Measurements from ENCODE around the gene APOBEC3G.

The APOBEC3G gene

DNA sequence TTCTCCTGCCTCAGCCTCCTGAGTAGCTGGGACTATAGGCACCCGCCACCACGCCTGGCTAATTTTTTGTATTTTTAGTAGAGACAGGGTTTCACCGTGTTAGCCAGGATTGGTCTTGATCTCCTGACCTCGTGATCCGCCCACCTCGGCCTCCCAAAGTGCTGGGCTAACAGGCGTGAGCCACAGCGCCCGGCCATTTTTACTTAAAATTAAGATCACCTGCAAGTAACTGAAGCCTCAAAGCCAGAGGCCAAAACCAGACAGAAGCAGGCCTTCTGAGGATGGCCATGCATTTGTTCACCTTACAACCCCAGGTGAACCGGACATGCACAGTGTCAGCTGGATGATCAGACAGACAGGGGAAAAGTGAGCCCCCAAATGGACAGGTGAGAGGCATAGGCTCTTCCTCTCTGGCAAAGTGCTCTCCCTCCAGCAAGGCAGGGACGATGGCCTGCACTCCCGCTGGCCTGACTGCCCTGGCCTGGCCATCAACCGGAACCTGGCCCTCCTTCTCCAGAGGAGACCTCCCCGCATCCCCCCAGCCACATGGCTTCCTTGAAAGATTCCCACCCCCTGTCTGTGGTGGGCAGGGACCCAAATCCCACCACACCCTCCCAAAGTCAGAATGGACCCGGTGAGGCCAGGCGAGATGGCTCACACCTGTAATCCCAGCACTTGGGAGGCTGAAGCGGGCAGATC lies 45.8 kb downstream of the APOBEC3G start:
- DNase-seq (ENCODE audit: low read depth in 3 of 3), result no peak

DNA sequence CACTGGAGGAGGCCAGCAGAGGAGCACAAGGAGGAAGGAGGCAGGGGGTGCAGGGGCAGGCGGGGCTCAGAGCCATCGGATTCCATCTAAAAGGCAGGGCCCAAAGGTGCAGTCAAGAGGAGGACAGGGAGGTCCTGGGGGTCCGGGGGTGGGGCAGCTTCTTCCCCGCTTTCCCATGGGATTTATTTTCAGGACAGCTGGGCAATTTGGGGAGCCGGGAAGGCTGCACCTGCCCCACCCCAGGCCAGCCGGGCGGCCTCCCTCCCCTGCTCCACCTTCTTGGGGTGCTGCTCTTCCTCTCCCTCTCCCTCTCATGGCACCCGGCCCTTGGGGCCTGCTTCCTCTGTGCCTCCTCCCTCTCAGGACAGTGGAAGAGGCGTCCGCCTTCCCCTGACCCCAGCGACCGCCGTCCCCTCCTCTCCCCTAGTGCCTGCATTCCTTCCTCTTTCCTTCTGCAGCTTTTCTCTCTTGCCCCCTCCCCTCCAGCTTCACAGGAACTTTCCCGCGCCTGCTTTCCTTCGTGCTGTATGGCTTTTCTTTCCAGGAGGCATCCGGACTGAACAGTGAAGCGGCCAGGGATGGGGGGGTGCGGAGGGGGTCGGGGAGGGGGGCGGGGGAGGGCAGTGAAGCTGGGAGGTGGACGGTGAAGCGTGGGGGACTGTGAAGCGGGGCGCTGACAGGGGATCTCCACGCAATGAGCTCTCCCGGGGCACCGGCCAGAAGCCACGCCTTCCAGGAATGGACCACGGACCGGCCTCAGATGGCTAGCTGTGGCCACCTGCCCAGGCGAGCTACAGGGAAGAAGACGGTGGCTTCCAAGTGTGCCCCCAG lies 46.9 kb downstream of the APOBEC3G start:
- DNase-seq (ENCODE audit: low read depth in 3 of 3), result no peak

DNA sequence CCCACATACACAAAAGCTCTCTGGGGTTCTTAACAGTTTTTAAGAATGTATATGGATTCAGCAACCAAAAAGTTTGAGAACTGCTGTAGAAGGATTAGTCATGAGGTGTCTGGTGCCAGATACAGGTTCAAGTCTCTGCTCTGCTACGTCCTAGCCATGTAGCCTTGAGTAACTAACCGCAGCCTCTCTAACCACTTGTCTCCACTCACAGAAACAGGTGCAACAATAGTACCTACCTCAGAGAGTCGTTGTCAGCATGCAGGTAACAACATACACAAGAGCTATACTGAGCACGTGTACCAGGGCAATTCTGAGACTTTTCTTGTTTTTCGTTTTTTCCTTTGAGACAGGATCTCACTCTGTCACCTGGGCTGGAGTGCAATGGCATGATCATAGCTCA lies 48.5 kb downstream of the APOBEC3G start:
- no peak for DNase-seq (ENCODE audit: low read depth in 3 of 3)

DNA sequence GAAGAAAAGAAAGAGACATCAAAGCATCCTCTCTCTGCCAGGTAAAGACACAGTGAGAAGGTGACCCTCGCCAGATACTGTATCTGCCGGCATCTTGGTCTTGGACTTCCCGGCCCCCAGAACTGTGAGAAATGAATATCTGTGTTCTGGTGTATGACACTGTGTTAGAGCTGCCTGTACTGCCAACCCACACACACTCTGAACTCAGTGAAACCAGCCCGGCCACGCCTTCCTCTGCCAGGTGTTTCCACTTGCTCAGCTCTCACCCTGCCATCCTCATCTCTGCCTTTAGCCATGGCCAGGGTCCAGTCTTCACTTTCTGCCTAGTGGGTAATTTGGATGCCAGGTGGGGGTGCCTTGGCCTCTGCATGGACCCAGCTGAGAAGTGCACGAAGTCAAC lies 51.4 kb downstream of the APOBEC3G start:
- no peak for DNase-seq (ENCODE audit: low read depth in 3 of 3)

DNA sequence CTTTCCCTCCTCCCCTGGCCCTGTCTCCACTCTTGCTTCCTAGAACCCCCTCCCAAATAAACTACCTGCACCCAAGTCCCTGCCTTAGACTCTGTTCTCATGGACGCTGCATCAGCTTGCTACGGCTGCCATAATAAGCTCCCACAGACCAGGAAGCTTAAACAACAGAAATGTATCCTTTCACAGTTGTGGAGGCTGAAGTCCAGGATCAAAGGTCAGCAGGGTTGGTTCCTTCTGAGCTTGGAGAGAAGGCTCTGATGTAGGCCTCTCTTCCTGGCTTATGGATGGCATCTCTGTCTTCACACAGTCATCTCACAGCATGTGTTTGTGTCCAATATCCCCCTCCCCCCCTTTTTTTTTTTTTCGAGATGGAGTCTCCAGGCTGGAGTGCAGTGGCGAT lies 52.0 kb downstream of the APOBEC3G start:
- no peak for DNase-seq (ENCODE audit: low read depth in 3 of 3)

DNA sequence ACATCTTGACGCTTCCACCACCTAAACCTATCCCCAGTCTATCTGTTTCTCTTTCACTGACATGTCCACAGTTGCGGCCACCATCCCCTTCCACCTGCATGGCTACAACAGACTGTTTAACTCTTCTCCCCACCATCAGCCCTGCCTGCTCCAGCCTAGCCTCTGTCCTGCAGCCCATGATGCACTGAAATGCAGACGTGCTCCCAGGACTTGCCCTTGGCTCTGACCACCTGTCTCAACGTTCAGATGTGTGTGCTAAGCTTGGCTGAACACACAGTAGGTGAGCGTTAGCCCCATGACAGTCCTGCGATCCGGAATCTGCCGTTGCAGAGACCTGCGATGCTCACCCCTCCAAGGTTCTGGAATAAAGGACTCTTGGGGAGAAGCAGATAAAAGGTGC lies 52.7 kb downstream of the APOBEC3G start:
- no peak for DNase-seq (ENCODE audit: low read depth in 3 of 3)

DNA sequence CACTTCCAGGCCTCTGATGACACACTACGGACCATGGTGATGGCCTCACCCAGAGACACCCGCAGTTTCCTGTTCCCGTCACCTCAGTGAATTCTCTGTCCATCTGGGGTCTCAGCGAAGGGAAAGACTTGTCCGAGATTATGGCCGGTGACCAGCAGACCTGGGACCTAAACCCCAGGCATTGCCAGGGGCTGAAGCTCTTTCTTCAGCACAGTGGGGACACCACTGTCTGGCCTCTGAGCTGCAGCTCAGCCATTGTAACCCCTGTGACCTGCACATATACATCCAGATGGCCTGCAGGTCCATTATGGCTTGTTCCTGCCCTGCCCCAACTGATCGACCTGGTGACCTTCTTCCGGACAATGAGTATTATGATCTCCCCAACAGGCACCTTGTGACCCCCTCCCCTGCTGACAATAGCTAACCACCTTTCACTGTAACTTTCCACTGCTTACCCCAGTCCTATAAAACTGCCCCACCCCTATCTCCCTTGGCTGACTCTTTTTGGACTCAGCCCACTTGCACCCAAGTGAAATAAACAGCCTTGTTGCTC lies 53.2 kb downstream of the APOBEC3G start:
- no peak for DNase-seq (ENCODE audit: low read depth in 3 of 3)

DNA sequence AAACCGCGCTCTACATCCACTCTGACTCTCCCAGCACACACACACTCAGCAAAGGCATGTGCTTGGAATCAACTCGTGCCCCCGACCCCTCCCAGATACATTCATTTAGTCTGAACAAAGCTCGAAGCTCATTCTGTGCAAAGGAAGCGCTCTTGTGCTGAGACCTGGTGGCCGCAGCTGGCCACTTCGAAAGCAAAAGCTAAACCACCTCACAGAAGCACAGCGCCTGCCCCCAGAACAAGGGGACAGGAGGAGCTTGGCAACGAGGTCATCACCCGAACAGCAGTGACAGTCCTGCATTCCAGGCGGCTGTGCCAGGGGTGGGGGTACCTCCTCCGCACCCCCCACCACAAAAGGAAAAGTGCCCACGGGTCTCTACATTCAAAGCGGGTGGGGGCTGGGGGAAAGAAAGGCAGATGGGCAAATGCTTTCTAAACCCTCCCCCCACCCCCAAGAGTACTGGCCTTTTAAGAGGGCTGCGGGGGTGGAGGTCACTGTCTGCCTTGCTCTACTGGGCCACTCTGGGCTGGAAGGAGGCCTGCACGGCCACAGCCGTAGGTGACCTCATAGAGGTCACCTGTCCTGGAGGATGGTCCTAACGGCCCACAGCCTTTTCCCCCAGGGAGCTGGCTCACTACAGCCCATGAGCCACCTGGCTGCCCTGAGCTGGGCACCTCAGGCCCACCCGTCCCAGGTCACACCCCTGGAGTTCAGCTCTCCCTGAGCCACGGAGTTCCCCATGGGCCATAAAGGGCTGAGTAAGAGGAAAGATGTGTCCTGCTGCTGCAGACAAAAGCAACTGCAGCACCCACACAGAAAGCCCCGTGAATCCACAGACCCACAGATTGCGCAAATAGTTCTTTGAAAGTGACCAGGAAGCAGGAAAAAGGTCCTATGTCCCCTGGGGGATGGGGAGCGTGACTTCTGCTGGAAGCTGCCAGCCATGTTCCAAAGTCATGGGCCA lies 54.1 kb downstream of the APOBEC3G start:
- no peak for DNase-seq (ENCODE audit: low read depth in 3 of 3)

DNA sequence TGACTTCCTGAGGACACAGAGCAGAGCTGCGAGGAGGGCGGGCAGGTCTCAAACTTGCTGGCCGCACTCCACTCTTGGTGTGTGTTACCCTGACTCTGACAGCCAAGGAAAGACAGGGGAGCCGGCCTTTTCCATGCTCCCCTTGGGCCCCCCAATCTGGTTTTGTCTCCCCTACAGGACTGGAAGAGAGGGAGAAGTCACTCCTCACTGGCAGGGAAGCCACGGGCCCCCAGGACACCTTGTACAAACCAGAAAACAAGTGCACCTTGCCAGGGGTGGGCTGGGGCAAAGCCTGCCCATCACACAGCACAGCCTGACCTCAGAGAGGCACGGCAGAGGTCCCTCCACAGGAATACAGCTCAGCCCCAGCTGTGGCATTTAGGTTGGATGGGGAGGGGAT lies 55.2 kb downstream of the APOBEC3G start:
- DNase-seq (ENCODE audit: low read depth in 3 of 3), result no peak

DNA sequence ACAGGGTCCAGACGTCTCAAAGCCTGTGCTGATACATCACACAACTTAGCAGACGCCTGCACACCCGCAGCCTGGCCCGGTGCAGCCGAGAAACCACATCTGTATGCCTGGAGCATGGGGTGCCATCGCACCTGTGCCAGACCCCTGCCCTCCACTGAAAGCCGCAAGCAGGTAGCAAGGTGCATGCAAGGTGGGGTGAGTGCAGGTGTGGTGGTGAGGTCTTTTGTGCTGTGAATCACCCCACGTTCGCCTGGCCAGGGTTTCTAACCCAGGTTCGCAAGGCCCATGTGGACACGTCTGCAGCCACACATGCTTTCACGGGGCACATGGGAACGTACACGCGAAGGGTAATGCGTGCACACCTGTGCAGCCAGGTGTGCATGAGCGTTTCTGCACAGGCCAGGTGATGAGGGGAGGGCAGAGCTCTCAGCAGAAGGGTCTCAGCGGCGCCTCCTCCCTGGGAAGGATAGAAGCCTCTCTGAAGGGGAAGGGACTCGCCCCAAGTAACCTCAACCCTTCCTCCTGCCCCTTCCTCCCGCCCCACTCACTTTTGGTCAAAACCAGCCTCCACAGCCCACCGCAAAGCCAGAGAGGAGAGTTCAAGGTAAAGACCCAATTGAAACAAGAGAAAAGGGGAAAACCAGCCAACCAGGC lies 55.9 kb downstream of the APOBEC3G start:
- no peak for DNase-seq (ENCODE audit: low read depth in 3 of 3)

DNA sequence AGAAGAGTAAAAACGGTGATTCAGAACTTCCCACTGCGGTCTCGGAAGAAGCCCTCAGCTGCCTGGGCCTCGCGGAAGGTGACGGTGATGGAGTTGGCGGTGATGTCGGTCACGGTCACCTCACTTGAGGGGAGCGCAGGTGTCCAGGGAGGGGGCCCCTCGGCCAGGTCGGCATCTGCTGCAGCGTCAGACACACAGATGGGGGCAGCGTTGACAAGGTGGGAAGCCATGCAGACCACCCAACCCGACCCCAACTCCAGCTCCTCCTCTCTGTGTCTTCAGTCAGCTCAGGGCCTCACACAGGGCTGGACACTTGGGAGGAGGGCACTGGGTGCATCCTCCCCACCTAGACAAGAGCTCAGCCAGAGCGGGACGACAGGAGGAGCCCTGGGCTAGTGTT lies 56.8 kb downstream of the APOBEC3G start:
- DNase-seq (ENCODE audit: low read depth in 3 of 3), result no peak

DNA sequence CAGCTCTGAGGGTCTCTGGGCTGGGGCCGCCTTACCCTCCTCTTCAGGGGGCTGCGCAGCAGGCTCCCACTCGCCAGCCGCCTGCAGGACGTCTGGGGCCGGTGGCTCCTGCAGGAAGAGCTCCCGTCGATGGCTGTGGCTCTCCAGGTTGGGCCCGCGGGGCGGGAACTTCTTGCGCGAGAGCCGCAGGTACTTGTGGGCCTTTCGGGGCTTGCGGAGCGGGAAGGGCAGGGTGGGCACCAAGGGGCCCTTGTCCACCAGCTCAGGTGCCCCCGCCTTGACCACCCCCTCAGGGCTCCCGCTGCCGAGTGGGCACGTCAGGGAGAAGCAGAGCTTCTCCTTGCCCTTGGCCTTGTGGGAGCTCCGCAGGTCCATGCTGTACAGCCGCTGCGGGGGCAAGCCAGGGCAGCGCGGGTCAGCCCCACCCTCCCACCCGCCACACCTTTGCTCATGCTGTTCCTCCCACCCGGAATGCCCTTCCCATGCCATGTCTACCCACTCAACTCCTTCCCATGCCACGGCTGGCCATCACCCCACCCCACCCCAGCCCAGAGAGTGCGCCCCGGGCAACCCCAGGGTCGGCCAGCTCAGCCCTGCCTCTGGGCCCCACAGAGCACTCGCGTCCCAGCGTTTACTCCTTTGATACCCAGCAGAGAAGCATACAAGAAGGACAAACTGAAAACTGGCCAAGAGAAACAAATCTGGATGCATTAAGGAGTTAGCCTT lies 57.5 kb downstream of the APOBEC3G start:
- no peak for DNase-seq (ENCODE audit: low read depth in 3 of 3)

DNA sequence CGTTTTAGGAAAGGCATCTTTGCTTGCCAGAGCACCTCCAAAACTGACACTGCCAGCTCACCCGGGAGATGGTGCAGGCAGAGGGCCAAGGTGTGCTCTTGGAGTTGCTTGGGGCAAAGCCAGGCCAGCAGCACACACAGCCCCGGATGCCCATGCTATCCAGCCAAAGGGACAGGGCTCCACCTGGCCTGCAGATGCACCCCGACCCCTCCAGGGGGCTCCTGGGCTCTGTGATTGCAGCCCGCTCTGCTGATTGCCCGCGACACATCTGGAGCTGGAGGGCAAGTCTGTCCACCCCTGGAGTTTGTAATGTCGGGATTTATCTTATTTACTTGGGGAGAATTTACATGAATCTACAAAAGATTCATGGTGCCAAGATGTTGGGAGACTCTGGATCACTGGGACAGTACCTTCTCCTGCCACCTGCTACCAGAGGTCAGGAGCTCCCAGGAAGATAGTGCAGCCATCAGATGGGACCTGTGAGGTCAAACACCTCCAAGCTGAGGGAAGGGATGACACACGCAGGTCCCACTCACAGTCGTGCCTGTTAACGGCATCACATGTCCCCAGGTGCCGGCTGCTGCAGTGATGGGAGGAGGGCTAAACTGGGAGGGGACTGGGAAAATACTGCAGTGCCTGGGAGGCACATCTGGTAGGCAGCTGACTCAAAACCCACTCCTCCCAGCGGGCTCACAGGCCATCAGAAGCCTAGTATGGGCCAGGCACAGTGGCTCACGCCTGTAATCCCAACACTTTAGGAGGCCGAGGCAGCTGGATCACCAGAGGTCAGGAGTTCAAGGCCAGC lies 58.2 kb downstream of the APOBEC3G start:
- DNase-seq (ENCODE audit: low read depth in 3 of 3), result no peak

DNA sequence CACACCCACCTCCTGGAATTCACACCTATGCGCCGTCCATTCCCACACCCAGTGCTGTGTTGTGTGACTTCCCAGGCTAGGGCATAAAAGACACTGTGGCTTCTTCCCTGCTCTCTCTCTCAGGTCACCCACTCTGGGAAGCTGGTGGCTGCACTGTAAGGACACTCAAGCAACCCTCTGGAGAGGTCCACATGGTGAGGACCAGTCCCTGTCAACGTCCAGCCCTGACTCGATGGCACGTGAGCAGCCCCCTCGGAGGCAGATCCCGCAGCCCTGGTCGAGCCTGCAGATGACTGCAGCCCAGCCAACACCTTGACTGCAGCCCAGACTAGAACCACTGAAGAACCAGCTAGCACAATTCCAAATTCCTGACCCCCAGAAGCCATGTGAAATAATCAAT lies 59.2 kb downstream of the APOBEC3G start:
- DNase-seq (ENCODE audit: low read depth in 3 of 3), result no peak

Data from stimulated activated CD4-positive, alpha-beta T cell treated with anti-CD3 and anti-CD28 coated beads, TNF-alpha, amount 100 ng/mL, for 4 hours (primary cell).